ENCODE data around the gene ISYNA1. TPM values are rescaled to one million over a fixed set of nuclear protein-coding genes. Genes with fewer than 3 reads are reported as not detected.

Gene ISYNA1
- total and polyA plus RNA-seq, 2 of the 4 experiments (the other 2 are of a cell fraction): 3.4 to 24.7 TPM

DNA sequence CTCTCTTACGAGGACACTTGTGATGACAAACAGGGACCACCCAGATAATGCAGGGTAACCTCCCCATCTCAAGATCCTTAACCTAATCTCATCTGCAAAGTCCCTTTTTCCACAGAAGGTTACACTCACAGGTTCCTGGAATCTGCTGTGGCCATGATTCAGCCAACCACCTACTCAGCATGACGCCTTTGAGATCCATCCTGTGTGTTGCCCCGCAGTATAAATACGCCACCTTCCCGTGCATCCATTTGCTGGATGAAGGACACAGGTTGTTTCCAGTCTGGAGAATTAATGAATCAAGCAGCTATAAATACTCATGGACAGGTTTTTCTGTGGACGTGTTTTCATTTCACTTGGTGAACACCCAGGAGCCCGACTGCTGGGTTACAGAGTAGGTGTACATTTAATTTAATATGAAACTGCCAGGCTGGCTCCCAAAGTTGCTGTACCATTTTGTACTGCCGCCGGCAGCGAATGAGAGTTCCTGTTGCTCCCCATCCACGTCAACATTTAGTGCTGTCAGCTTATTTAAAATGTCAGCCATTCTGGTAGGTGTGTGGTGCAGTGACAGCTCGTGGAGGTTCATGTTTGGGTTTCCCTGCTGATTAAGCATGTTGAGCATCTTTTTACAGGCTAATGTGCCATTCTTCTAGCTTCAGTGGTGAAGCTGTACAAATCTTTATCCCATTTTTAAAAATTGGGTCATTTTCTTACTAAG, 43.7 kb upstream of the ISYNA1 start:
- H4K91ac ChIP-seq (ENCODE audit: insufficient read depth, low read depth, low read length): no peak overlapping the region; the same call in 1 of the 2 replicates
- dilution Hi-C loops (cut with HindIII; ENCODE audit: low sequenced_read_pairs, unreplicated experiment) (no loop called here), intact Hi-C loops (cut with micrococcal nuclease) (no loop called here), in situ Hi-C loops (cut with MboI; ENCODE audit: low sequenced_read_pairs) (no loop called here)
- H3K9me1 ChIP-seq (ENCODE audit: insufficient read depth, low read length): peaks cover 59% of the 10 kb centered on the region
- peaks cover 47% of the 10 kb centered on the region for H3K4me1 ChIP-seq (ENCODE audit: control insufficient read depth, insufficient read depth, low read length)
- peak overlapping the region; percentile 95; the same call in 1 of the 2 replicates for H3K4ac ChIP-seq (ENCODE audit: low read depth, low read length)
- H3K9me3 ChIP-seq (ENCODE audit: control insufficient read depth, insufficient read depth, low read length): no peaks in the 10 kb centered on the region
- H2BK120ac ChIP-seq (ENCODE audit: low read depth, low read length): no peak overlapping the region
- ChIA-PET POLR2A (ENCODE audit: unreplicated experiment) (interaction anchor here (0.6 kb wide), 1 partner anchor 47 kb away, joined by 10 read pairs; no protein-coding TSS in a partner anchor), CTCF (interaction anchor here (0.6 kb wide), 1 partner anchor 116 kb away, joined by 4 read pairs; no protein-coding TSS in a partner anchor)
- no peak overlapping the region for H3K9ac ChIP-seq (ENCODE audit: low read depth, low read length)
- no peak for TF ChIP-seq MAZ (IDR thresholded peaks at IDR 0.05; ENCODE audit: borderline replicate concordance, low read depth, low read length)
- TF ChIP-seq CHD1 (IDR thresholded peaks at IDR 0.05; ENCODE audit: low read depth, low read length): no peak
- no peak for TF ChIP-seq RAD21 (IDR thresholded peaks at IDR 0.05; ENCODE audit: low read length)
- TF ChIP-seq USF2 (IDR thresholded peaks at IDR 0.05; ENCODE audit: low read depth, low read length): no peak
- H3K18ac ChIP-seq (ENCODE audit: low read depth, low read length): no peak overlapping the region
- H3K27ac ChIP-seq (ENCODE audit: insufficient read depth, low read length): no peak overlapping the region
- BruUV-seq (replicated peaks): no TSS peak
- H4K20me1 ChIP-seq (ENCODE audit: insufficient read depth, low read length): peaks cover 61% of the 10 kb centered on the region
- no peak overlapping the region for H2BK15ac ChIP-seq (ENCODE audit: low read depth, low read length)
- H3K79me1 ChIP-seq (ENCODE audit: low read depth in 1 of 2, low read length in 2 of 2): peaks cover 35 to 98% of the 10 kb centered on the region in 2 experiments
- H2BK20ac ChIP-seq (ENCODE audit: low read depth, low read length): no peak overlapping the region
- no peak overlapping the region for H2BK5ac ChIP-seq (ENCODE audit: low read depth, low read length, poor library complexity, severe bottlenecking)
- no peak overlapping the region for H2AK9ac ChIP-seq (replicated peaks; ENCODE audit: low read depth, low read length, poor library complexity)
- H3K56ac ChIP-seq (ENCODE audit: extremely low read depth, insufficient read depth, low read length): no peak overlapping the region
- H3K36me3 ChIP-seq (ENCODE audit: control insufficient read depth, insufficient read depth, low read length): peaks cover 3% of the 10 kb centered on the region; the same call in 1 of the 2 replicates
- WGBS, 2 experiments (ENCODE audit: extremely low coverage in 2 of 2, insufficient read length in 1 of 2): 93% methylated on average over 9 of the region's 12 CpGs; no CpG with 5 or more reads in 1 of the 2 experiments
- H3K4me3 ChIP-seq (ENCODE audit: insufficient read depth, low read depth, low read length): no peak overlapping the region
- H3K23ac ChIP-seq (ENCODE audit: low read depth, low read length): peak overlapping the region; percentile 52; the same call in 1 of the 2 replicates
- peak overlapping the region; percentile 66; the same call in 1 of the 2 replicates for H3K14ac ChIP-seq (replicated peaks; ENCODE audit: low read depth, low read length)
- H3K4me2 ChIP-seq (ENCODE audit: low read depth, low read length): no peak overlapping the region
- peak overlapping the region in 1 of 2 experiments; percentile 5; a peak in 1 of 4 replicates for H4K8ac ChIP-seq (ENCODE audit: low read depth in 2 of 2, low read length in 2 of 2)
- DNase-seq (no peak), ATAC-seq (ENCODE audit: low read depth) (no peak)
- H3K27me3 ChIP-seq (ENCODE audit: control insufficient read depth, insufficient read depth, low read length): no peaks in the 10 kb centered on the region
- H2AFZ ChIP-seq (replicated peaks; ENCODE audit: low read length, poor library complexity): no peak overlapping the region
- peak overlapping the region; percentile 100 for H2AK5ac ChIP-seq (ENCODE audit: low read depth, low read length)
- H4K5ac ChIP-seq (ENCODE audit: low read depth, low read length): no peak overlapping the region
